Type B pancreatic cell (in vitro differentiated cells): ENCODE results near the gene TBX10. TPM values are rescaled to one million over a fixed set of nuclear protein-coding genes. Genes with fewer than 3 reads are reported as not detected.
A peak's percentile ranks its signal among the peaks of the same experiment; 100 is the strongest.

Experiments
- DNase-seq: peaks from one replicate; pipeline ENCODE4 v3.0.0; 2021; ENCODE audit warnings: mixed read lengths; ENCODE audit not compliant: unreplicated experiment; ENCODE audit errors: extremely low spot score
- H3K27ac Mint-ChIP-seq: 2 replicates; pipeline ENCODE4 v1.8.0; 2021; ENCODE audit warnings: mild to moderate bottlenecking, mixed read lengths
- H3K27me3 Mint-ChIP-seq: 2 replicates; pipeline ENCODE4 v1.8.0; 2021; ENCODE audit warnings: mixed read lengths
- H3K36me3 Mint-ChIP-seq: 2 replicates; pipeline ENCODE4 v1.8.0; 2021; ENCODE audit warnings: mixed read lengths
- H3K4me1 Mint-ChIP-seq: one replicate; pipeline ENCODE4 v1.8.0; 2021; ENCODE audit warnings: mixed read lengths; ENCODE audit not compliant: unreplicated experiment
- H3K4me3 Mint-ChIP-seq: 2 replicates; pipeline ENCODE4 v1.8.0; 2021; ENCODE audit warnings: mild to moderate bottlenecking, mixed read lengths
- H3K9me3 Mint-ChIP-seq: 2 replicates; pipeline ENCODE4 v1.8.0; 2021; ENCODE audit warnings: mixed read lengths
- CTCF ChIP-seq: fragments of 200-600 bp; sonication (generic); conservative IDR thresholded peaks from 2 replicates; pipeline ENCODE4 v1.5.0; 2021; ENCODE audit warnings: antibody characterized with exemption, mild to moderate bottlenecking
- total RNA-seq: library from RNA; stranded (reverse); gene quantifications from 2 replicates; pipeline ENCODE4 v1.2.1, GENCODE V29; 2021; ENCODE audit warnings: low replicate concordance

The TBX10 gene
- total RNA-seq, 1 donor from 2014 or later, result not detected

- no peak for TF ChIP-seq CTCF
- H3K36me3 Mint-ChIP-seq, result no peaks in the 10 kb centered on the region
- no peaks in the 10 kb centered on the region for H3K9me3 Mint-ChIP-seq
- H3K4me1 Mint-ChIP-seq, result no peaks in the 10 kb centered on the region
- peaks cover 3% of the 10 kb centered on the region for H3K27me3 Mint-ChIP-seq
- H3K4me3 Mint-ChIP-seq, result no peak overlapping the region
- no peak for DNase-seq
- H3K27ac Mint-ChIP-seq, result peak overlapping the region; percentile 97
These were observed 35.6 kb upstream of the TBX10 start for GRCh38 chr11:67675058-67675747.

- Mint-ChIP-seq H3K4me1 (no peaks in the 10 kb centered on the region), H3K27ac (peak within 1 kb of the TSS; percentile 97), H3K27me3 (peaks cover 3% of the 10 kb centered on the region), H3K4me3 (peak within 1 kb of the TSS; percentile 83), H3K36me3 (no peaks in the 10 kb centered on the region), H3K9me3 (no peaks in the 10 kb centered on the region)
- DNase-seq, result no peak
- TF ChIP-seq CTCF, result no peak
These were observed 34.9 kb upstream of the TBX10 start, which contains the start of gene ALDH3B2 for GRCh38 chr11:67674442-67674871. ALDH3B2 (minus strand) TSS chr11:67674623; CDS start chr11:67666935, 7,688 bp downstream.

GRCh38 chr11:67673902-67674301 lies 34.3 kb upstream of the TBX10 start:
- H3K27me3 Mint-ChIP-seq, result peaks cover 3% of the 10 kb centered on the region
- peak overlapping the region; percentile 83 for H3K4me3 Mint-ChIP-seq
- no peaks in the 10 kb centered on the region for H3K9me3 Mint-ChIP-seq
- no peak for TF ChIP-seq CTCF
- H3K36me3 Mint-ChIP-seq, result no peaks in the 10 kb centered on the region
- peak overlapping the region; percentile 65 for H3K27ac Mint-ChIP-seq
- no peaks in the 10 kb centered on the region for H3K4me1 Mint-ChIP-seq
- no peak for DNase-seq

GRCh38 chr11:67673358-67673757 lies 33.8 kb upstream of the TBX10 start:
- peaks cover 3% of the 10 kb centered on the region for H3K27me3 Mint-ChIP-seq
- no peaks in the 10 kb centered on the region for H3K36me3 Mint-ChIP-seq
- peak overlapping the region; percentile 65 for H3K27ac Mint-ChIP-seq
- H3K9me3 Mint-ChIP-seq, result no peaks in the 10 kb centered on the region
- no peaks in the 10 kb centered on the region for H3K4me1 Mint-ChIP-seq
- no peak for DNase-seq
- H3K4me3 Mint-ChIP-seq, result peak overlapping the region; percentile 21
- no peak for TF ChIP-seq CTCF

- DNase-seq, result no peak
- TF ChIP-seq CTCF, result no peak
- no peaks in the 10 kb centered on the region for H3K4me1 Mint-ChIP-seq
- no peak overlapping the region for H3K27ac Mint-ChIP-seq
- peaks cover 3% of the 10 kb centered on the region for H3K27me3 Mint-ChIP-seq
- no peaks in the 10 kb centered on the region for H3K36me3 Mint-ChIP-seq
- H3K9me3 Mint-ChIP-seq, result no peaks in the 10 kb centered on the region
- H3K4me3 Mint-ChIP-seq, result no peak overlapping the region
These were observed 31.6 kb upstream of the TBX10 start for GRCh38 chr11:67671211-67671520.
